WERI-Rb-1 (cell line): ENCODE data around the gene MYO1F.

Source experiments
- DNase-seq: peaks from one replicate; pipeline ENCODE4 v3.0.0-alpha.2; 2020
- H3K27ac ChIP-seq: fragments of 250-450 bp; sonication (Bioruptor Pico); 2 replicates; pipeline ENCODE4 v1.5.1; 2020; ENCODE audit warnings: mild to moderate bottlenecking, moderate library complexity
- H3K27me3 ChIP-seq: fragments of 250-450 bp; sonication (Bioruptor Pico); 2 replicates; pipeline ENCODE4 v1.5.1; 2021; ENCODE audit warnings: mild to moderate bottlenecking, low read depth, moderate library complexity; ENCODE audit not compliant: insufficient read depth, severe bottlenecking
- H3K36me3 ChIP-seq: fragments of 250-450 bp; sonication (Bioruptor Pico); 2 replicates; pipeline ENCODE4 v1.5.1; 2020; ENCODE audit warnings: mild to moderate bottlenecking, moderate library complexity
- H3K4me3 ChIP-seq: 2 replicates; pipeline ENCODE4 v1.5.1; 2011; ENCODE audit warnings: low read depth, mild to moderate bottlenecking, control low read depth, low read length
- H3K9me3 ChIP-seq: fragments of 250-450 bp; sonication (Bioruptor Pico); 2 replicates; pipeline ENCODE4 v1.5.1; 2021; ENCODE audit warnings: mild to moderate bottlenecking, moderate library complexity; ENCODE audit not compliant: severe bottlenecking
- CTCF ChIP-seq: IDR thresholded peaks from 2 replicates; pipeline ENCODE4 v1.5.1; 2011; ENCODE audit warnings: low read depth, mild to moderate bottlenecking, control low read depth, inconsistent platforms, low read length

Gene MYO1F

DNA sequence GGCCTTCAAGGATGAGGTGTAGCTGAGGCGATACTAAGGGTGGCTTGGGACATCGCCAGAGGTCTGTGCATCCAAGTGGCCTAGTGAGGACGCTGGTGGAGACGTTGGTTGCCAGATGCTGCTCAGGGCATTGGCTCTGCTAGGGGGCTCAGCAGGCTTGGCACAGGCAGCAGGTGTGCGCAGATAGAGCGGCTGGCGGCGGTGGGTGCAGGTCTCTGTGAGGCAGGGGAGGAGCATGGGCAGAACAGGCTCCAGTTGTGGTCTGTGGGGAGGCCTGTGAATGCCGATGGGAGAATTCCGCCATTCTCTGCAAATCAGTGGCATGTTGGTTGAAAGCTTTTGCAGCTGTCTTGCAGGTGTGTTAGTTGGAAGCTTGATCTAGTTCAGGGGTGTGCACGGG lies 96.0 kb downstream of the MYO1F start:
- Histone ChIP-seq H3K4me3 (no peak overlapping the region), H3K27me3 (no peaks in the 10 kb centered on the region), H3K36me3 (peaks cover 91% of the 10 kb centered on the region), H3K9me3 (no peaks in the 10 kb centered on the region), H3K27ac (no peak overlapping the region; the same call in 1 of the 2 replicates)
- no peak for TF ChIP-seq CTCF
- DNase-seq = no peak

- DNase-seq = no peak
- Histone ChIP-seq H3K4me3 (no peak overlapping the region), H3K27ac (no peak overlapping the region), H3K27me3 (no peaks in the 10 kb centered on the region), H3K9me3 (no peaks in the 10 kb centered on the region), H3K36me3 (peaks cover 89% of the 10 kb centered on the region)
- no peak for TF ChIP-seq CTCF
Observed at GRCh38 chr19:8478598-8478997, 98.6 kb downstream of the MYO1F start.

DNA sequence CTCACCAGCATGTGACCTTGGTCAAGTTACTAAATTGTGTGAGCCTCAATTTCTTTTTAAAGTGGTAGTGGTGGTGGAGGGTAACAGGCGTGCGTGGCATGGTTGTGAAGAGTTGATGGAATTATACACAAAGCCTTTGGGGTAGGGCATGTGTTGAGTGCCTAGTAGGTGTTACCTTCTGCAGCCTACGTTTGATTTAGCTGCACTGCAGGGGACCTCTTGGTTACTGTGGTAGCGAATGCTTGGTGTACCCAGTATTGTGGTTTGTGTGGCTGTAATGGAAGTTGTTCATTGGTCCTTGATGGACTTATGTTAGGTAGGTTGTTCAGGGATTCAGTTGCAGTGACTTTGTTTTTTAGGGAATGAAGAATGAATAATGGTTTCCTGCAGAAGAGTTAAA lies 99.4 kb downstream of the MYO1F start:
- H3K36me3 ChIP-seq = peaks cover 89% of the 10 kb centered on the region
- H3K9me3 ChIP-seq = no peaks in the 10 kb centered on the region

GRCh38 chr19:8476524-8476923 lies 100.7 kb downstream of the MYO1F start:
- H3K36me3 ChIP-seq = peaks cover 91% of the 10 kb centered on the region
- no peak for TF ChIP-seq CTCF
- peak overlapping the region; percentile 10; the same call in 1 of the 2 replicates for H3K27ac ChIP-seq
- DNase-seq = no peak
- no peak overlapping the region for H3K4me3 ChIP-seq
- no peaks in the 10 kb centered on the region for H3K27me3 ChIP-seq
- no peaks in the 10 kb centered on the region for H3K9me3 ChIP-seq

More for the DNA sequence above, 99.4 kb downstream of the MYO1F start:
- no peaks in the 10 kb centered on the region for H3K27me3 ChIP-seq
- H3K27ac ChIP-seq = no peak overlapping the region
- no peak for TF ChIP-seq CTCF
- DNase-seq = no peak
- H3K4me3 ChIP-seq = no peak overlapping the region

- no peaks in the 10 kb centered on the region for H3K27me3 ChIP-seq
- H3K36me3 ChIP-seq = peaks cover 91% of the 10 kb centered on the region
- DNase-seq = no peak
- peak overlapping the region; percentile 47 for H3K27ac ChIP-seq
- no peak for TF ChIP-seq CTCF
- no peak overlapping the region for H3K4me3 ChIP-seq
- H3K9me3 ChIP-seq = no peaks in the 10 kb centered on the region
Observed at GRCh38 chr19:8475005-8475404, 102.2 kb downstream of the MYO1F start.
